ENCODE measurements around the gene NUMBL. TPM values are rescaled to one million over a fixed set of nuclear protein-coding genes. Genes with fewer than 3 reads are reported as not detected.

NUMBL gene
- total and polyA plus RNA-seq, 2 of the 8 experiments (the other 6 are each of a cell fraction or from before 2014, with no cell fraction given) = 13.5 to 24.8 TPM

- no peak overlapping the region for H3K23ac ChIP-seq (ENCODE audit: insufficient read length)
- no peak overlapping the region for H2BK5ac ChIP-seq (ENCODE audit: low read depth, low read length)
- H3K18ac ChIP-seq (ENCODE audit: extremely low read depth, low read length) = no peak overlapping the region
- H2AFZ ChIP-seq (ENCODE audit: low read length) = no peak overlapping the region
- H3K56ac ChIP-seq (replicated peaks; ENCODE audit: insufficient read length, low read depth, low read length) = no peak overlapping the region
- no peaks in the 10 kb centered on the region for H3K79me1 ChIP-seq (ENCODE audit: low read depth, low read length)
- H4K91ac ChIP-seq (replicated peaks; ENCODE audit: insufficient read length, low read length) = no peak overlapping the region
- no peak overlapping the region for H4K5ac ChIP-seq (ENCODE audit: insufficient read length, low read depth, low read length)
- H3K79me2 ChIP-seq (ENCODE audit: control insufficient read depth in 1 of 2, insufficient read depth in 2 of 2, low read length in 2 of 2) = no peaks in the 10 kb centered on the region
- H3K27me3 ChIP-seq (replicated peaks in 1 of 4; ENCODE audit: control insufficient read depth in 3 of 4, extremely low read depth in 1 of 4, insufficient read depth in 3 of 4, low read length in 3 of 4) = peaks cover 0 to 8% (median 6%) of the 10 kb centered on the region in 4 experiments; a peak in 4 of 7 replicates
- H3K36me3 ChIP-seq (ENCODE audit: control insufficient read depth in 2 of 4, insufficient read depth in 4 of 4, low read length in 3 of 4) = no peaks in the 10 kb centered on the region
- no peak overlapping the region for H3K4ac ChIP-seq (replicated peaks; ENCODE audit: insufficient read length, low read depth, low read length)
- no peak overlapping the region for H3K4me3 ChIP-seq (ENCODE audit: extremely low read depth in 1 of 4, insufficient read depth in 2 of 4, low read depth in 3 of 4, low read length in 4 of 4)
- H4K20me1 ChIP-seq (replicated peaks in 1 of 2; ENCODE audit: control insufficient read depth in 1 of 2, insufficient read depth in 2 of 2, low read length in 2 of 2) = no peaks in the 10 kb centered on the region
- no CpG with 5 or more reads among the region's 1 CpG for WGBS, 2 experiments (ENCODE audit: extremely low coverage in 1 of 2, insufficient coverage in 1 of 2, insufficient read length in 1 of 2, insufficient replicate concordance in 2 of 2, low coverage in 1 of 2, low lambda C conversion rate in 2 of 2, missing lambda C conversion rate in 1 of 2)
- H2BK15ac ChIP-seq (ENCODE audit: low read length) = no peak overlapping the region
- FAIRE-seq (no peak), DNase-seq (ENCODE audit: low read depth in 1 of 2, low spot score in 2 of 2) (no peak)
- no peaks in the 10 kb centered on the region for H3K23me2 ChIP-seq (ENCODE audit: low read depth, low read length)
- no peak overlapping the region for H3K27ac ChIP-seq (ENCODE audit: low read depth, low read length)
- no peak overlapping the region for H4K8ac ChIP-seq (ENCODE audit: extremely low read depth, insufficient read depth, low read length)
- no peak overlapping the region for H2BK12ac ChIP-seq (ENCODE audit: low read depth, low read length)
- ChIA-PET POLR2A (ENCODE audit: partially characterized antibody) (no interaction called here), CTCF (ENCODE audit: partially characterized antibody) (interaction anchor here (1.5 to 2.5 kb wide), 2 partner anchors 14 to 36 kb away, joined by 5 to 6 read pairs; no protein-coding TSS in a partner anchor)
- no peak overlapping the region for H3K14ac ChIP-seq (ENCODE audit: insufficient read length)
- peaks cover 0 to 6% (median 3%) of the 10 kb centered on the region in 4 experiments; a peak in 4 of 7 replicates for H3K4me1 ChIP-seq (replicated peaks in 1 of 4; ENCODE audit: control insufficient read depth in 3 of 4, insufficient read depth in 4 of 4, low read length in 3 of 4)
- no peak overlapping the region for H3K9ac ChIP-seq (replicated peaks in 1 of 4; ENCODE audit: extremely low read depth in 1 of 4, low read depth in 3 of 4, low read length in 3 of 4)
- H3K4me2 ChIP-seq (ENCODE audit: insufficient read depth in 1 of 2, low read depth in 2 of 2, low read length in 2 of 2) = no peak overlapping the region
- no peak overlapping the region for H2AK5ac ChIP-seq (ENCODE audit: low read depth, low read length)
- no peak overlapping the region for H2BK20ac ChIP-seq (ENCODE audit: low read length)
- no peak overlapping the region for H2BK120ac ChIP-seq (replicated peaks; ENCODE audit: low read depth, low read length)
- no peaks in the 10 kb centered on the region for H3K9me3 ChIP-seq (ENCODE audit: insufficient read depth in 2 of 2, low read depth in 1 of 2, low read length in 1 of 2)
- TF ChIP-seq HDAC6 (IDR thresholded peaks at IDR 0.05; ENCODE audit: low read depth, low read length) (no peak), MAFK (IDR thresholded peaks at IDR 0.05; ENCODE audit: low read depth, low read length) (no peak), POLR2AphosphoS5 (IDR thresholded peaks at IDR 0.05; ENCODE audit: low read depth, low read length) (no peak), EGR1 (IDR thresholded peaks at IDR 0.05; ENCODE audit: borderline replicate concordance, low read depth, low read length) (no peak), NRF1 (IDR thresholded peaks at IDR 0.05; ENCODE audit: low read depth, low read length) (no peak), CEBPB (IDR thresholded peaks at IDR 0.05; ENCODE audit: low read depth, low read length) (no peak), POLR2A (IDR thresholded peaks at IDR 0.05; ENCODE audit: control extremely low read depth in 1 of 2, low read depth in 2 of 2, low read length in 2 of 2) (no peak), CTBP2 (IDR thresholded peaks at IDR 0.05; ENCODE audit: borderline replicate concordance, insufficient read depth, insufficient read length, low read length) (no peak), SUZ12 (IDR thresholded peaks at IDR 0.05; ENCODE audit: low read length) (no peak), KDM4A (IDR thresholded peaks at IDR 0.05; ENCODE audit: low read depth, low read length, severe bottlenecking) (no peak), E2F6 (IDR thresholded peaks at IDR 0.05) (no peak), HDAC2 (IDR thresholded peaks at IDR 0.05; ENCODE audit: borderline replicate concordance in 1 of 2, low read depth in 2 of 2, low read length in 2 of 2) (no peak)
- TF ChIP-seq, protein P1, sequence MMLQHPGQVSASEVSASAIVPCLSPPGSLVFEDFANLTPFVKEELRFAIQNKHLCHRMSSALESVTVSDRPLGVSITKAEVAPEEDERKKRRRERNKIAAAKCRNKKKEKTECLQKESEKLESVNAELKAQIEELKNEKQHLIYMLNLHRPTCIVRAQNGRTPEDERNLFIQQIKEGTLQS (IDR thresholded peaks at IDR 0.05; ENCODE audit: insufficient read depth, low read depth, low read length) = no peak
Measured at GRCh38 chr19:40638327-40638726, 52.1 kb downstream of the NUMBL start.
